ENCODE results near the gene BCR. TPM values are rescaled to one million over a fixed set of nuclear protein-coding genes. Genes with fewer than 3 reads are reported as not detected.
A peak's percentile ranks its signal among the peaks of the same experiment; 100 is the strongest.

The BCR gene
- total RNA-seq, 1 donor from 2014 or later = 57.2 TPM

DNA sequence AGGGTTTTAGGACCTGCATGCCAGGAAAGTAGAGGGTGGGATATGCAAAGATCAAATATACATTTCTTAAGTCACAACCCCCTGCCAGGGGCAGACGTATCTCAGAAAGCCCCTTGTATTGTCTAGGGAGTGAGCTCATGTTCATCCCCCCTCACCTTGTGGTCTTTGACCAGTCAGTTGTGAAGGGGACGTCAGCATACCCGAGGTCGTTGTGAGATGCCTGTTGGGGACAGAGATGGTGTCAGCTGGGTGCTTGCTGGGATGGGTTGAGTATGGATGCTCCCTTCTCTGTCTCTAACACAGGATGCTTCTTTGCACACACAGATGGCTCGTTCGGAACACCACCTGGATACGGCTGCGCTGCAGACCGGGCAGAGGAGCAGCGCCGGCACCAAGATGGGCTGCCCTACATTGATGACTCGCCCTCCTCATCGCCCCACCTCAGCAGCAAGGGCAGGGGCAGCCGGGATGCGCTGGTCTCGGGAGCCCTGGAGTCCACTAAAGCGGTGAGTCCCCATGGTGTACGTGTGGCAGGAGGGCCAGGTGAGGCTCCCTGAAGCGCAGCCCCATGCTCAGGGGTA is 73.3 kb downstream of the BCR start:
- TF ChIP-seq, protein P1, sequence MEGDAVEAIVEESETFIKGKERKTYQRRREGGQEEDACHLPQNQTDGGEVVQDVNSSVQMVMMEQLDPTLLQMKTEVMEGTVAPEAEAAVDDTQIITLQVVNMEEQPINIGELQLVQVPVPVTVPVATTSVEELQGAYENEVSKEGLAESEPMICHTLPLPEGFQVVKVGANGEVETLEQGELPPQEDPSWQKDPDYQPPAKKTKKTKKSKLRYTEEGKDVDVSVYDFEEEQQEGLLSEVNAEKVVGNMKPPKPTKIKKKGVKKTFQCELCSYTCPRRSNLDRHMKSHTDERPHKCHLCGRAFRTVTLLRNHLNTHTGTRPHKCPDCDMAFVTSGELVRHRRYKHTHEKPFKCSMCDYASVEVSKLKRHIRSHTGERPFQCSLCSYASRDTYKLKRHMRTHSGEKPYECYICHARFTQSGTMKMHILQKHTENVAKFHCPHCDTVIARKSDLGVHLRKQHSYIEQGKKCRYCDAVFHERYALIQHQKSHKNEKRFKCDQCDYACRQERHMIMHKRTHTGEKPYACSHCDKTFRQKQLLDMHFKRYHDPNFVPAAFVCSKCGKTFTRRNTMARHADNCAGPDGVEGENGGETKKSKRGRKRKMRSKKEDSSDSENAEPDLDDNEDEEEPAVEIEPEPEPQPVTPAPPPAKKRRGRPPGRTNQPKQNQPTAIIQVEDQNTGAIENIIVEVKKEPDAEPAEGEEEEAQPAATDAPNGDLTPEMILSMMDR (IDR thresholded peaks at IDR 0.05) = no peak
- no peak for ATAC-seq

DNA sequence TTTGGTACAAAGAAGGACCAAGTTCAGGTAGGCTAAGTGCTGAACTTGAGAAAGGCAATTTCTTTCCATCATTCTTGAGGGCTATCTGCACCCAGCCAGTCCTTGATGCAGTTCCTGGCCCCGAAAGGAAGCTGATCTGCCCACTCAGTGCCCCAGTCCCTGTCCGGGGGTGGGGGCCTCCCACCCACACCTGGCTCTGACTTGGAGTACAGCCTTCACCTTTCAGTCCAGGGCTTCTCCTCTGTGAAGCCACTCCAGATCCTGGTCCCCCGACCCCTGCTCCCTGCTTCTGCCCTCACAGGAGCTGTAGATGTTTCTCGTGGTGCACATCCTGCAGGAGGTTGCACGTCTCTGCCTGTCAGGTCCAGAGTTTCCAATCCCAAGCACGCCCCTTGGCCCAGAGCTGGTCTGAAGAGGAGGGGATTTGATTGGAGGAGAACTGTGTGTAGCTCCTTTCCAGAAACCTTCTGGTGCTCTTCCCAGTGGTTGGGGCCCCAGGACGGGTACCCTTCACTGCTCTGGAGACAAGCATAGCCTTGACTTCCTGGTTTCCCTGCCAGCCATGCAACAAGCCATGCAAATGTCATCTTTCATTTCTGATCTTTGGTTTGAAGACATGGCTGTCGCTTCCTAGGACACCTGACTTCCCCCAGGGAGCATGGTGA is 75.3 kb downstream of the BCR start:
- H3K27me3 ChIP-seq (ENCODE audit: low read depth) = no peaks in the 10 kb centered on the region
- no peak overlapping the region for H3K4me3 ChIP-seq
- intact Hi-C loops (cut with DNase I) = no loop called here
- H3K4me1 ChIP-seq = peaks cover 17% of the 10 kb centered on the region
- H3K27ac ChIP-seq = no peak overlapping the region
- TF ChIP-seq, protein P1 (IDR thresholded peaks at IDR 0.05) = no peak
- H3K36me3 ChIP-seq = peaks cover 45% of the 10 kb centered on the region
- ATAC-seq (no peak), DNase-seq (no peak)
- no peaks in the 10 kb centered on the region for H3K9me3 ChIP-seq

More for the DNA sequence above, 73.3 kb downstream of the BCR start:
- peaks cover 40% of the 10 kb centered on the region for H3K36me3 ChIP-seq
- H3K4me1 ChIP-seq = peaks cover 21% of the 10 kb centered on the region
- intact Hi-C loops (cut with DNase I) = no loop called here
- H3K27me3 ChIP-seq (ENCODE audit: low read depth) = no peaks in the 10 kb centered on the region
- no peaks in the 10 kb centered on the region for H3K9me3 ChIP-seq
- H3K4me3 ChIP-seq = no peak overlapping the region
- H3K27ac ChIP-seq = no peak overlapping the region
- no peak for DNase-seq

DNA sequence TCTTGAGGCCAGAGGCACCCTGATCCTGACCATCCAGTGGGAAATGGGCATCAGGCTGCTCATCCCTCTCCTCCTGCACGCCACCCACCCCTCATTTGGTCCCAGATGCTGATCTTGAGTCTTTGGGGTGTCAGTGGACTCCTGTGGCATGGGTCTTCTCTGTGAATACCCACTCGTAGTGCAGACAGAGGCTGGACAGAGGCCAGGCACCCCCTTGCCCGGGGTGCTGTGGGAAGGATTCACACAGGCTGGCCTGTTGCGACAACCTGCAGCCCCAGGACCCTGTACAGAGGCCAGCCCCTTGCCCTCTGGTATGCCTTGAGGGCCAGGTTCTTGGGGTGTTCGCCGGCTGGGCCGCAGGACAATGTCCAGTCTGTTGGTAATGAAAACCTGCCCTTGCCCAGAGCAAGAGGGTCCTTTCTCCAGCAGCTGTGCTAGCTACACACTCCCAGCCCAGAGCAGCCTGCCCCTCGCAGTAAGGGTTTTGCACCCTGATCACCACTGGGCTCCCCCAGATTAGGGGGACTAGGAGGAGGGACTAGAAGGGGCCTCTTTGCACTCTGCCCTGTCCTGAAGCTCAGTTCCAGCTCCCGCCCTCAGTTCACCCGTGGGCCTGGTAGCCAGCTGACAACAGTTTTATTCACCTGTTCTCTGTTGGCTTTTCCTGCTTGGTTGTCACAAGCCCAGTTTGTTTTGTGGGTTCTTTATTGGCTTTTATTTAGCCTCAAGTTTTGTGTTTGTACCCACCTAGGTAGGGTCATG is 76.0 kb downstream of the BCR start:
- H3K27me3 ChIP-seq (ENCODE audit: low read depth) = no peaks in the 10 kb centered on the region
- no peak for DNase-seq
- no peak overlapping the region for H3K4me3 ChIP-seq
- intact Hi-C loops (cut with DNase I) = no loop called here
- TF ChIP-seq, protein P1 (IDR thresholded peaks at IDR 0.05) = no peak
- peak overlapping the region; percentile 49 for H3K27ac ChIP-seq
- H3K9me3 ChIP-seq = no peaks in the 10 kb centered on the region
- peaks cover 50% of the 10 kb centered on the region for H3K36me3 ChIP-seq
- peaks cover 17% of the 10 kb centered on the region for H3K4me1 ChIP-seq
- no peak for ATAC-seq

DNA sequence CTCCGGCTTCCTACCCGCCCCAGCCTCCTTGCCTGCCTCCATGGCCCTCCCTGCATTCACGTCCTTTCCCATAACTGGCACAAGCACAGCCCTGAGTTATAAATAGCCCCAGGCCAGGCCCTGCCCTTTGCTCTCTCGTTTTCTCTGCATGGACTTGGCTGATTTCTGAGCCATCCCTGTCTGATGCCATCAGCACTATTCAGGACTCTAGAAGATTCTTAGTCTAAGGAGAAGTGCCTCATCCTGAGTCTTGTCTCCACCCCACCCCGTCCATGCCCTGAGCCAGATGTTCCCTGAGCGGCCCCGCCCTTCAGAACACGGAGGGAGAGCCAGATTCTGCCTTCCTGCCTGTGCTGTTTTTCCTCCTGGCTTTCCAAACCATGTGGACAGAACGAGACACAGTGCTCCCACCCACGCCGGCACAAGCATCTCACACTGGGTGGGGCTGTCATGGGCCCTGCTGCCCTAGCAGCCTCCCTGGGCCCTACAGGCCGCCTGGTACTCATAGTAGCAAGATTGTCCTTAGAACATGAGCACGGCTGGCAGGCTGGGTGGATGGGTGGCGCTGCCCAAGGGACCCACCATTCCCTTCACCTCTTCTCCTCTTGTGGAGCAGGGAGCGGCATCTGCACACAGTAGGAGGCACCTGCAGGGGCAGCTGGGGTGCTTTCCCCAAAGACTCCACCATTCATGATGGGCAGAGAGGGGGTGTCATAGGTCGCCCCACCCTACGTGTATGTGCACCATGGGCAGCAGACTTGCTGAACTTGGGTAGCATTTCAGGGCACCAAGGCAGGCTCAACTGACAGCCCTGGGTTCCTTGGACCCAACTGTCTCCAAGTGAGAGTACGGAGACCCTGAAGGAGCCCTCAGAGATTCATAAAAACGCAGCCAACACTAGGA is 76.9 kb downstream of the BCR start:
- ATAC-seq (peak; percentile 52 to 56), DNase-seq (no peak)
- intact Hi-C loops (cut with DNase I) = no loop called here
- H3K4me3 ChIP-seq = no peak overlapping the region
- peak overlapping the region; percentile 49 for H3K27ac ChIP-seq
- H3K9me3 ChIP-seq = no peaks in the 10 kb centered on the region
- peaks cover 59% of the 10 kb centered on the region for H3K36me3 ChIP-seq
- TF ChIP-seq, protein P1 (IDR thresholded peaks at IDR 0.05) = no peak
- H3K27me3 ChIP-seq (ENCODE audit: low read depth) = no peaks in the 10 kb centered on the region
- peaks cover 17% of the 10 kb centered on the region for H3K4me1 ChIP-seq
